AG09319 (cell line): Measurements from ENCODE around the gene TSPAN15.
"Not testable (repeated sequence)": the region's sequence is repeated elsewhere in the genome, so short reads cannot be mapped to it uniquely, and the experiment has no call there.

Experiments
- DNase-seq: peaks from one replicate; pipeline ENCODE4 v3.0.0-alpha.2; 2010; ENCODE audit warnings: low read depth; ENCODE audit errors: extremely low read depth
- CTCF ChIP-seq: IDR thresholded peaks from 2 replicates; pipeline ENCODE4 v1.5.1; 2011; ENCODE audit warnings: low read depth, mild to moderate bottlenecking, inconsistent platforms, low read length, moderate library complexity

Gene TSPAN15

GRCh38 chr10:69483963-69484362 lies 32.7 kb downstream of the TSPAN15 start:
- DNase-seq: no peak
- TF ChIP-seq CTCF: no peak

DNA sequence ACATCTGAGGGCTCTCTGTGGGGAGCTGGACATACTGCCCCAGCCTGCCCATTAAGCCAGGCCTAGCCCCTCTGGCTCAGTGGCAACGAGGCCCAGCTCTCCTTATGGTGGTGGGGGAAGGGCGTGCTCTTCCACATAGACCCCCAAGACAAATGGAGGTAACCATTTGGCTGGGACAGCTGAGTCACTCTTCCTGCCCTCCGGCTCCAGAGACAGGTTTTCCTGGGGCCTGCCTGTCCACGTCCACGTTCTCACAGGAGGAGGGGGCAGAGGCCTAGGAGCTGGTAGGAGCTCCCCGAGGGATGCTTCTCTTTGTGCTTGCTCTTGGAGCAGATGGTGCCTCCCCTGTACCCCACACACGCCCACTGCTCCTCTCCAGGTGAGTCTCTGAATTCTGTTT lies 33.5 kb downstream of the TSPAN15 start:
- no peak for DNase-seq
- no peak for TF ChIP-seq CTCF

DNA sequence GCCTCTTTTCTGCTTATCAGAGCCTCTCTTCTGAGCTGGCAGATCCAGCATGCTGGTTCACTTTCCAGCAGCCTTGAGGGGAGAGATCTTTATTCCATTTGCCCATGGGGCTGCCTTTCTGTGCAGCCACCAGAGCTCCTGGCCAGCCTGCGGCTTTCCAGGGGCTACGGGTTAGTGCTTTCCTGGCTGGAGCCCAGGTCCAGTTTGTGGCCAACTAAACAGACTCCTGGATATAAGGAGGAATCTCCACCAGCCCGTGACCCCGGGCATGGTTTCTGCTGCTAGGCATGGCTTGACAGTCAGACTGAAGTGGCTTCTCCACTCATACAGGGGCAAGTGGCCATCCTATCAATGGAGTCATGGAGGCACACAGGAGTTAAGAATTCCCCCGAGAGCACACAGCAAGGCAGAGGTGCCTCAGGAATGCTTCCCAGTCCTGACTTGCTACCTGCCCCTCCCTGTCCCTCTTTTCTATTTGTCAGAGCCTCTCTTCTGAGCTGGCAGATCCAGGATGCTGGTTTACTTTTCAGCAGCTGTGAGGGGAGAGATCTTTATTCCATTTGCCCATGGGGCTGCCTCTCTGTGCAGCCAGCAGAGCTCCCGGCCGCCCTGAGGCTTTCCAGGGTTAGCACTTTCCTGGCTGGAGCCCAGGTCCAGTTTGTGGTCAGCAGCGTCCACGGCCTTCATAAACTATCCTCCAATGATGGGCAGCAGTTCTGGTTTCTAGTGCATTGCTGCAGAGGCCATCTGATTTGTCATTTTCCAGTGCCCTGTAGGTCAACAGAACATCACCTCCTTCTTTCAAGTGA lies 35.9 kb downstream of the TSPAN15 start:
- TF ChIP-seq CTCF: no peak
- no peak for DNase-seq

- DNase-seq: not testable (repeated sequence)
Measured at GRCh38 chr10:69488149-69488844, 37.0 kb downstream of the TSPAN15 start.

DNA sequence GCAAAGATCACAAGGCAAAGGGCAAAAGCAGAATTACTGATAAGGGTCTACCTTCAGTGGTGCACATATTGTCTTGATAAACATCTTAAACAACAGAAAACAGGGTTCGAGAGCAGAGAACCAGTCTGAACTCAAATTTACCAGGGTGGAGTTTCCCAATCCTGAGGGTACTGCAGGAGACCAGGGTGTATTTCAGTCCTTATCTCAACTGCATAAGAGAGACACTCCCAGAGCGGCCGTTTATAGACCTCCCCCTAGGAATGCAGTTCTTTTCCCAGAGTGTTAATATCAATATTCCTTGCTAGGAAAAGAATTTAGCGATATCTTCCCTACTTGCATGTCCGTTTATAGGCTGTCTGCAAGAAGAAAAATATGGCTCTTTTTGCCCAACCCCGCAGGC lies 37.6 kb downstream of the TSPAN15 start:
- DNase-seq: not testable (repeated sequence)

DNA sequence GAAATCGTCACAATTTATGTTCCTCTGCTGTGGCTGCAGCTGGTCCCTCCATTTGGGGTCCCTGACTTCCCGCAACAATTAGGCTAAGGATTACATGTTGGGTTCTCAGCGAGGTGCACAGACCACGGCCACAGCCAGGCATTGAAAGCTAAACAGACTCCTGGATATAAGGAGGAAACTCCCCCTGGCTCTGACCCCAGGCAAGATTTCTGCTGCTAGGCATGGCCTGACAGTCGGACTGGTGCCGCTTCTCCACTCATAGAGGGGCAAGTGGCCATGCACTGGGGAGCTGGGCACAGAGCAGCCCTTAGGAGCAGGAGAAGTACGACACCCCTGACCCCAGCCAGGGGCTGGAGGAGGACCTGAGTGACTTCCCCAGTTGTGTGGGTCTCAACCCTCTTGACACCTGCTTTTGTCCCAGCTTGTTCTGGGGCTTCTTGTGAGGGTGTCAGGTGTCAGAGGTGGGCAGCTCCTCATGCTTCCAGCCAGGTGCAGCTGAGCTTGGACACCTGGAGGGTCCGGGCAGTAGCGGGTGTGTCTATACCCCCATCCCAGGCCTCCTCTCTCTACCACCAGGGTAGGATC lies 38.3 kb downstream of the TSPAN15 start:
- TF ChIP-seq CTCF: no peak
- DNase-seq: no peak

GRCh38 chr10:69490876-69491275 lies 39.6 kb downstream of the TSPAN15 start:
- DNase-seq: no peak
- no peak for TF ChIP-seq CTCF

DNA sequence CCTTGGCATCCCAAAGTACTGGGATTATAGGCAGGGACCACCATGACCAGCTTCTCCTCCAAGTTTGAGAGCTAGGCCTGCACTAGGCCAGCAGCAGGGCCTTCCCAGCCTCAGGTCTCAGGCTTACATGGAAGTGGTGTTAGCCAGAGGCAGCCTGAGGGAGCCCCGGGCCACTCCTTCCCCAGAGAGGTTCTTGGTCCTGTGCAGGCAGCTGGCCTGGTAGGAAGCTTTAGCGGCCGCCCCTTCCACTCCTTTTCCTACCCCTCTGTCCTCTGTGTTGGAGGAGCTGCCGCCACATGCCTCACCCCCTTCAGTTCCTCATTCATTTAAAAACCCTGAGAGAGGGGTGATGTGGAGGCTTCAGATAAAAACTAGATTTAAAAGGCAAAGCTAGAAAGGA lies 40.3 kb downstream of the TSPAN15 start:
- no peak for TF ChIP-seq CTCF
- DNase-seq: no peak
